ENCODE data around the gene BCL2L12.

Gene BCL2L12

GRCh38 chr19:49642492-49643035, 23.2 kb upstream of the BCL2L12 start:
- no peak for DNase-seq

GRCh38 chr19:49643466-49643865, 22.3 kb upstream of the BCL2L12 start:
- no peak for DNase-seq

- no peak for DNase-seq
Measured at GRCh38 chr19:49645592-49645991, 20.1 kb upstream of the BCL2L12 start.

GRCh38 chr19:49645995-49646394, 19.7 kb upstream of the BCL2L12 start:
- no peak for DNase-seq

- DNase-seq: no peak
Measured at GRCh38 chr19:49646586-49646985, 19.1 kb upstream of the BCL2L12 start.

GRCh38 chr19:49651029-49651819, 14.5 kb upstream of the BCL2L12 start:
- no peak for DNase-seq

GRCh38 chr19:49651820-49652550, 13.7 kb upstream of the BCL2L12 start:
- no peak for DNase-seq

- no peak for DNase-seq
Measured at GRCh38 chr19:49652551-49653465, 12.9 kb upstream of the BCL2L12 start.

GRCh38 chr19:49653466-49653806, 12.3 kb upstream of the BCL2L12 start:
- DNase-seq: no peak

- no peak for DNase-seq
Measured at GRCh38 chr19:49654581-49654980, 11.2 kb upstream of the BCL2L12 start.

GRCh38 chr19:49655570-49656455, 9.9 kb upstream of the BCL2L12 start:
- no peak for DNase-seq

GRCh38 chr19:49656456-49657109, 9.2 kb upstream of the BCL2L12 start:
- DNase-seq: no peak

- no peak for DNase-seq
Measured at GRCh38 chr19:49657493-49658138, 8.1 kb upstream of the BCL2L12 start.

GRCh38 chr19:49658139-49658517, 7.6 kb upstream of the BCL2L12 start:
- no peak for DNase-seq

- DNase-seq: no peak
Measured at GRCh38 chr19:49658566-49659442, 6.9 kb upstream of the BCL2L12 start.

GRCh38 chr19:49660338-49660961, 5.3 kb upstream of the BCL2L12 start:
- DNase-seq: no peak

- no peak for DNase-seq
Measured at GRCh38 chr19:49662011-49662410, 3.7 kb upstream of the BCL2L12 start.

GRCh38 chr19:49663224-49663623, 2.5 kb upstream of the BCL2L12 start:
- DNase-seq: no peak
